Omental fat pad (tissue), 4 donors: Measurements from ENCODE around the gene C4BPA. TPM values are rescaled to one million over a fixed set of nuclear protein-coding genes. Genes with fewer than 3 reads are reported as not detected.

Source experiments
- ATAC-seq: fragments of 150-250 bp; one replicate; pipeline ENCODE4 v1.9.1; 2016; ENCODE audit warnings: mild to moderate bottlenecking, moderate library complexity; ENCODE audit not compliant: low FRiP score
- DNase-seq: peaks from one replicate; pipeline ENCODE4 v3.0.0-alpha.2; 2019; ENCODE audit warnings: low spot score
- total RNA-seq, 4 donors: library from RNA; depleted of rRNA; stranded (reverse); fragments of >200 nt; gene quantifications; one replicate each; pipeline ENCODE4 v1.1.0, GENCODE V29; 2016
- TF ChIP-seq, protein P1 (sequence below), 3 donors: fragments of 450-650 bp; IDR thresholded peaks; one replicate each; pipeline ENCODE4 v1.5.1; 2016 to 2017; ENCODE audit warnings: antibody characterized with exemption in 3 of 3, mild to moderate bottlenecking in 3 of 3, moderate library complexity in 2 of 3

The C4BPA gene
- total RNA-seq, 4 donors from 2014 or later = 3.3 TPM; not detected in 3

DNA sequence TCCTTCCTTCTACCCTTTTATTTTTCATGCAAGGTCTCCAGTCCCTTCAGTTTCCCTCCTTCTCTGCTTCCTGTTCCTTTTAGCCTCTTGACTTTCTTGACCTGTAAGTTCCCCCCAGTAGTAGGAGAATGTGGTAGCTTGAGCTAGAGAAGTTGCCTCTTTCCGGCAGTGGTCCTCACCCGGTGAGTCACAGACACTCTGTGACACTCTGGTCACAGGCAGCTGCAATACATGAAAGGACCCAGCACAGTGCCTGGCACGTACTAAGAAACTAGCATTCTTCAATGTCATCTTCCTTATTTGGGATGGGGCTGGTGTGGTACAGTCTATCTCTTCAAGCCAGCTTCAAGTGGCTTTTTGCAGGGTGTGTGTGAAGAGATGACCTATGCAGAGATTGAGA is 35.0 kb upstream of the C4BPA start:
- DNase-seq (no peak), ATAC-seq (no peak)
- TF ChIP-seq, protein P1, sequence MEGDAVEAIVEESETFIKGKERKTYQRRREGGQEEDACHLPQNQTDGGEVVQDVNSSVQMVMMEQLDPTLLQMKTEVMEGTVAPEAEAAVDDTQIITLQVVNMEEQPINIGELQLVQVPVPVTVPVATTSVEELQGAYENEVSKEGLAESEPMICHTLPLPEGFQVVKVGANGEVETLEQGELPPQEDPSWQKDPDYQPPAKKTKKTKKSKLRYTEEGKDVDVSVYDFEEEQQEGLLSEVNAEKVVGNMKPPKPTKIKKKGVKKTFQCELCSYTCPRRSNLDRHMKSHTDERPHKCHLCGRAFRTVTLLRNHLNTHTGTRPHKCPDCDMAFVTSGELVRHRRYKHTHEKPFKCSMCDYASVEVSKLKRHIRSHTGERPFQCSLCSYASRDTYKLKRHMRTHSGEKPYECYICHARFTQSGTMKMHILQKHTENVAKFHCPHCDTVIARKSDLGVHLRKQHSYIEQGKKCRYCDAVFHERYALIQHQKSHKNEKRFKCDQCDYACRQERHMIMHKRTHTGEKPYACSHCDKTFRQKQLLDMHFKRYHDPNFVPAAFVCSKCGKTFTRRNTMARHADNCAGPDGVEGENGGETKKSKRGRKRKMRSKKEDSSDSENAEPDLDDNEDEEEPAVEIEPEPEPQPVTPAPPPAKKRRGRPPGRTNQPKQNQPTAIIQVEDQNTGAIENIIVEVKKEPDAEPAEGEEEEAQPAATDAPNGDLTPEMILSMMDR (IDR thresholded peaks at IDR 0.05) = no peak

DNA sequence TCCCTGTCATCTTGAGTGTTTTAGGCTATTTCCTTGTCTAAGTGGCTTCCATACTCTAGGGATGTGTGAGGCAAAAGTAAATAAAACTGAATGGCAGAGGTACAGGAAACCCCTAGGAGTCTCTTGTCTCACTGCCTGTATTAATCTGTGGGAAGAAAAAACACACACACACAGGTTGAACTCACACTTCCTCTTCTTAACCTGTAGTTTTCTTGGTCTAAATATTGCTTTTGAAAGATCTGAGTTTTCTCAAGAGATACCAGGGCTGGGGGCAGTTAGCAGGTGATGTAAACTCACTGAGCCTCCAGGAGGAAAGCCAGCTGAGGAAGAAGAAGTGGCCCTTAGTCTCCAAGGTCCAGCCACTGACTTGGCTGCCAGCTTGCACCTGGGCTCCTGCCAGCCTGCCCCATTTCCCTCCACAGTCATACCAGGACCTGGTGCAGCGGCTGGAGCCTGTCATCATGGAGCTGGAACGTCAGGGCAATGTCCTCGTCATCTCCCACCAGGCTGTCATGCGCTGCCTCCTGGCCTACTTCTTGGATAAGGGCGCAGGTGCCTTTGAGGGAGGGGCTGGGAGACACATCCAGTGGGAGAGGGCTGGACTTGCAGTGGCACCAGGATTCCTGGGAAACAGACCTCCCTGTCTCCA is 34.1 kb upstream of the C4BPA start:
- no peak for ATAC-seq

DNA sequence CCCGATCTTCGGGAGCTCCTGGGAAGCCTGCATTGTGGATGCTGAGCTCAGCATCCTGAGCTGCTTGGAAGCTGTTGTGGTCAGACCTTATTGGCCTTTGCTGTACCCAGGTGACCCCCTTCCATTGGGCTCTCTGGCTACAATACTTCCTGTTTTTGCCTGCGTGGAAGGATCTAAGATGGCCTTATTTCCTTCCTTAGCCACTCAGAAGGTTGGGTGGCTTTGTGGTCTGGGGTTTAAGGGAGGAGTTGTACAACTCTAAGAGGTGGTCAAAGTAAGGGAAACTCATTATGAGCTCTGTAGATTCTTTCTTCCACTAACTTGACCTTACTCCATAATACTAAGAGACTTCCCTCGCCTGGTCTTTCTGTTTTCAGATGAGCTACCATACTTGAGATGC is 33.2 kb upstream of the C4BPA start:
- DNase-seq (no peak), ATAC-seq (no peak)
- TF ChIP-seq, protein P1 (IDR thresholded peaks at IDR 0.05) = no peak

More for the DNA sequence above, 34.1 kb upstream of the C4BPA start:
- TF ChIP-seq, protein P1 (IDR thresholded peaks at IDR 0.05) = no peak
- DNase-seq = no peak

DNA sequence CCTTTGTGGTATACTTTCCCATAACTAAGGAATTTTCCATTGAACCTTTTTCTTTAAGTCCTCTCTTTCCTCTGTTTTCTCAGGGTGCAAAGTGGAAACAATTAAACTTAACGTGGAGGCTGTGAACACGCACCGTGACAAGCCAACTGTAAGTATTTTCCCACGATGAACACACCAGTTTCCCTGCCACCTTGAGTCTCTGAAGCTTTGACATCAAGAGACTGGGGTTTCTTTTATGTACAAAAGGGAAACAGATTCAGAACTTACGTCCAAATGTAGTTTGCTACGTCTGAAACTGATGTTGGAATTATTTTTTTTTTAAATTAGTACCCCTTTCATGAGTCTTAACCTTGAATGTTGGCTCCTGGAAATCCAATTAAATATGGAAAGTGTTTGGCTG is 32.6 kb upstream of the C4BPA start:
- TF ChIP-seq, protein P1 (IDR thresholded peaks at IDR 0.05) = no peak
- DNase-seq (no peak), ATAC-seq (no peak)

DNA sequence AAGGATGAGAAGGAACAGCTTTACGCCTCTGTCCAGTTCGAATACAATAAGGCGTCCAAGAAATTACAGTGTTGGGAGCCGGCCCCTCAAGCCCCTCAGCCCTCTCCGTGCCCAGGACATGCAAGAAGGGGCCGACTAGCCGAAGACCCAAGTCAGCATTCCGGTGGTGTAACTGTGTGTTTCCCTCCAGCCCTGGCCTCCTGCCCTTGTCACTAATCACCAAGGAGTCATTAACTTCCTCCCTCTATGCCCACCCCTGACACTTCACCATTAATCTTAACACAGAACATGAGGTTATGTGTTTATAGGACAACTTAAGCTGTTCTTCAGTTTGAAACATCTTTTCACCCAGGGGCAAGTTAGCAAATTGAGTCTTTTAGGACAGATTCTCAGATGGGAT is 31.8 kb upstream of the C4BPA start:
- TF ChIP-seq, protein P1 (IDR thresholded peaks at IDR 0.05) = no peak
- ATAC-seq (no peak), DNase-seq (no peak)

DNA sequence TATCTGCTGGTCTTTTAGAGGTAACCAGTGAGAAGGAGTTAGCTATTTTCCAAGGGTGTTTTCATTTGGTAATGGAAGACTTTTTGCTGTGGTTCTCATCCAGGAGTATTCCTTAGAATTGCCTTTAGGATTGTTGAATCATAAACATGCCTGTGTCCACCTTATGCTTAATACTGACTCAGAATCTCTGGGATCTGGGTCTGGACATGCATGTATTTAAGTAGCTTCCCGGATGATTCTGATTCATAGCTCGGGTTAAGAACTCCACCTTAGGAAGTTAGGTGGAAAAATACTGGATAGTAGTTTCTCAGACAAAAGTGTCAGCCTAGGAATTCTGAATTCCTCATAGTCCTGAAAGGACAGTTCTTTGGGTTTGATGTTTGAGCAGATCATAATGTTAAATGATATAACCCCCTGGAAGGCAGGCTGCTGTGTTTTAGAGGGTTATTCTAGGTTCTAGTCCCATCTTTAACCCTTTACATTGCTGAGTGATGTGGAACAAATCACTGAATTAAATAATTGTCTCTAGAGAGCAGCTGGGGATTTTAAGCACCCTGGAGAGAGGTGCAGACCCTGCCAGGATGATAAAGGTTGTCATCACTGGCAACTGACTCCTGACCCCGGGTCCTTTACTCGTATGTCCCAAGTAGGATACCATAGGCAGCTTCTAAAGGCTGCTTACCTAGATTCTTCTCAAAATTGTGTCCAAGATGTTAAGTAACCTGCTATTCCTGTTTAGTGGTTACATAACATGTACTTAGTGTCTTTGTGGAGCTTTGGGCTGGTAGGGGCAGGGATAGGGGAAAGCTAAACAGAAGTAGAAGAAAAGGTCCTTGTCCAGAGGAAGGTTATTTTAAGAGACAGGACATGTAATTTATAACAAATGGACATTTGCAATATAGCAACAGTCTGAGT is 29.9 kb upstream of the C4BPA start:
- DNase-seq (no peak), ATAC-seq (no peak)
- TF ChIP-seq, protein P1 (IDR thresholded peaks at IDR 0.05) = no peak
